Umbilical cord (tissue), 2 donors: Measurements from ENCODE around the gene PRELID2. TPM values are rescaled to one million over a fixed set of nuclear protein-coding genes. Genes with fewer than 3 reads are reported as not detected.

Experiments
- DNase-seq: peaks from one replicate; pipeline ENCODE4 v3.0.0-alpha.2; 2015; ENCODE audit warnings: low spot score
- total RNA-seq: library from RNA; depleted of rRNA; stranded (reverse); fragments of >200 nt; gene quantifications from one replicate; pipeline ENCODE4 v1.2.3, GENCODE V29; 2014; ENCODE audit warnings: low replicate concordance; ENCODE audit not compliant: insufficient read depth

Gene PRELID2
- total RNA-seq, 1 donor from 2014 or later, result 64.8 TPM

GRCh38 chr5:145797336-145797735, 37.8 kb downstream of the PRELID2 start:
- no peak for DNase-seq

DNA sequence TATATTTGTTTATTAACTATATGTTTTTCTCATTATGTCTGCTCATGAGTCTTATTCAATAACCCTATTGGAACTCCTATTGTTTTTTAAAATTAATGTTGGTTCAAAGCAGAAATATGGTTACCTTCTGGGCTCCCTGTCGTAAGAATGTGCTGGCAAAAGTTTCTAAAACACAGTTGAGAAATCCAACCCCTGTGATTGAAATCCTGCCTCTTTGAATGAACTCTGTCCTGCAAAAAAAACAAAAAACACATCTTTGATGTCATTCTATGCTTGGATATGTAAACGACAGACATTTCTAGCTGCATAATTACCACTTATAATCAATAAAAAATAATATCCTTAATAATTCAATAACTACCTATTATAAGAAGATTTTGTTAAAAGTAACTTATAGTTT, 38.8 kb downstream of the PRELID2 start:
- no peak for DNase-seq

DNA sequence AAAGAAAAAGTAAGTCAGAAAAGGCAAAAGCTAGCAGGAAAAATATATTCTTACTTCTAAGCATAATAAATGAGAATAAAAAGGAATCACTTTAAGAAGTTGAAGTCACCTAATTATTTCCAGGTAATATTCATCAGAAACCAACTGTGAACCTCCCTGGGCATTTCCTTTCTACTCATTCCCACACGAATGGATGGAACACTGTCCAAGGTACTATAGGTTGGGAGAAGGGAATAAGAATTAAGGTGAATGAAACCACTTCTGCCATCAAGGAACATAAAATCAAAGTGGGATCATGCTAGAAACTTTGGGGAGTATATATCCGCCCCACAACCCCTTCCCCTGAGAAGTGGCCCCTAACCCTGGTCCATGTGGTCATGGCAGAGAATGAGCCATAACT, 41.6 kb downstream of the PRELID2 start:
- no peak for DNase-seq

DNA sequence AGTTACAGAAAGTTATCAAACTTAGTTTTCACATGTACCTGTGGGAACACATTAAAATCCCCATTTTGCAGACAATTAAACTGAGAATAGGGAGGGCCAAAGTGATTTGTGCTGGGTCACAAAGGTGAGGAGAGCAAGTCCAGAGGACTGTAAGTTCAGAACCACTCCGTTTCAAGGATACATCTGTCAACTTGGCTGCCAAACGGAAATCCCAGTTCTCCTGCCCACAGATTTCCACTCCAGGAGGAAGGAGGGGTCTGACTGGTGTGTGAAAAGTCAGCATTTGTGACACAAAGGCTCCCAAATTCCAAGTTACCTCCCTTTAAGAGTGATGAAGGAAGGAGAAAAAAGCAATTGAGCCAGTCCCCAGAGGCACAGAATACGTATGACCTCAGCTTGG, 42.3 kb downstream of the PRELID2 start:
- DNase-seq, result no peak

- DNase-seq, result no peak
Observed at GRCh38 chr5:145791866-145792265, 43.3 kb downstream of the PRELID2 start.

DNA sequence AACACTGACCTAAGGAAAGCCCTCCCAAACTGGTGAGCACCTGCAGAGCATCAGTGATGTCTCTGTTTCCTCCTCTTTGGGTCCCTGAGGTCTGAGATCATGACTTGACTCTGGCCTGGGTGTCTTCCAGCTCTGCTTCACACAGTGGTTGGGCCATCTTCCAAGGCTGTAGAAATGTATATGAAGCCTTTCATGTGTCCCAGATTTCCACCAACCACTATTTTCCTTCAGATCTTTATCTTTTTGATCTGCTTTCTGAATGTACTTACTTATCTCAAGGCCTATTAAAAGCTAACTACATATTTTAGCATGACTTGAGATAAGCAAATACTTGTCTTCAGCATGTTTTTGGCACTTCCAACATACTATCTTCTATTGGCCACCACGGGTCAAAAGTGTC, 47.1 kb downstream of the PRELID2 start:
- DNase-seq, result peak; percentile 22

GRCh38 chr5:145787507-145787906, 47.6 kb downstream of the PRELID2 start:
- DNase-seq, result no peak

DNA sequence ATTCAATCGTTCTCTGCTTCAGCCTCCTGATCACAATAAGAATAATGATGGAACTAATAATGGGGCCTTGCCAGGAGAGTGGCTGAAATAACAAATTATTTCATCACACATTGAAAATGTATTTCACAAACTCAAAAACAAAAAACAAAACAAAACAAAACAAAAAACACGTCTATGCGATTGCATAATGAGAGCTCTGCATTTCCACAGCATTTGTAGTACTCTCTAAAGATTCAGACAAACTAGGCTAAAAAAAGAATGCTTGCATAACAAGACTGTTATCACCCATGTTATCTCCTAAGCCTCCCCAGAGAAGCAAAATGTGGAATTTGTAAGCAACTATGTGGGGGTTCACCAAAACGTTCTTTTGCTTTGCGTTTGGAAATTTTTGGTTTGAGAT, 48.1 kb downstream of the PRELID2 start:
- DNase-seq, result no peak

GRCh38 chr5:145780982-145781381, 54.2 kb downstream of the PRELID2 start:
- no peak for DNase-seq

- DNase-seq, result no peak
Observed at GRCh38 chr5:145778144-145778900, 56.8 kb downstream of the PRELID2 start.

DNA sequence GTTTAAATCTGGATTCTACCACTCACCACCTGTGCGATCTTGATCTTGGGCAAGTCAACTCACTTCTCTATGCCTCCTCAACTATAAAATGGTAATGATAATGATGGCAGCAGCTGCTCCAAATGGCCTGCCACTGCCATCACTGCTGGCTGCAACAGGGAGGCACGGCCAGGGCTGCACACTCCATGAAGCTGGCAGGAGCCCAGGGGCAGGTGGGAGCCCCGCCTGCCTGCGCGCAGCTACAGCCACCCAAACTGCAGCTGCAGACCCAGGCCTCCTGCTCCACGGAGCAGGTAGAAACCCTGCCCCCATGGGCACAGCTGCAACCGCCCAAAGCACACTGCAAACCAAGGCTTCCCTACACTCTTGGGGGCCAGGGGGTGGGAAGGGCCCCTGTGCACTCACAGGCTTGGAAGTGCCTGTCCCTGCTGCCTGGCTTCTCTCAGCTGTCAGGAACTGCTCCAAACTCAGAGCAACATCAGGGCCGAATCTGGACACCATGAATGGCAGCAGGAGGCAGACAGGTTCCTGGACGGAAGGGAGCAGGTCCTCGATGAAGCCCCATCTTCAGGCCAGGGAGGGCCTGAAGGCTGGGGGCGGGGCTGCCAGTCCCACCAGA, 57.6 kb downstream of the PRELID2 start:
- DNase-seq, result no peak

DNA sequence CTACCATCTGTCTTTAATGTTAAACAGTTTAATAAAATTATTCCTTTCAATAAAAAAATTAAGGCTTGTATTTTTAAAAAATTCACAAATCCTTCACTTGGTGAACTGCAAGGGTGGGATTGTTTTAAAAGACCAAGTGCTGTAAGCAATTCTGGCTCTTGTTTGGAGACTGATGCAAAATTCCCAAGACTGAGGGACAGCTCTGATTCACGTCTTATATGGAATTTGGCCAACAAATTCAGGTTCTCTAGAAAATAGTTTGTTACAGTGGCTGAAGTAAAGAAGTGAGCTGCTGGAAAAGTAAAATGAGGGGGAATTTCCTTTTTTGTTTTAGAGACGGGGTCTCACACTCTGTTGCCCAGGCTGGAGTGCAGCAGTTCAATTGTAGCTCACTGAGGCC, 58.3 kb downstream of the PRELID2 start:
- DNase-seq, result no peak

DNA sequence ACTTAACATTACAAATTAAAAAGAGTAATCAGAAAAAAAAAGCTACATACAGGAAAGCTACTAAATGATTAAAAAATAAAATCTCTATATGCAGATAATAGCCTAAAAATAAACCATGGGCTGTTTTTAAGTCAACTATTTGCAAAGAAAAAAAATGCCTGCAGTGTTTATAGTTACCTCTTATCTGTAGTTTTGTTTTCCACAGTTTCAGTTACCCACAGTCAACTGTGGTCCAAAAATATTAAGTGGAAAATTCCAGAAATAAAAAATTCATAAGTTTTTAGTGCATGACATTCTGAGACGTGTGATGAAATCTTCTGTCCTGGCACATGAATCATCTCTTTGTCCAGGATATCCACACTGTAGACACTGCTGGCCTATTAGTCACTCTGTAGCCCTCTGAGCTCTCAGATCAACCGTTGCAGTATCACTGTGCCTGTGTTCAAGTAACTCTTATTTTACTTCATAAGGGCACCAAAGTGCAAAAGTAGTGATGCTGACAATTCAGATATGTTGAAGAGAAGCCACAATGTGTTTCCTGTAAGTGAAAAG, 59.2 kb downstream of the PRELID2 start:
- peak; percentile 79 for DNase-seq

DNA sequence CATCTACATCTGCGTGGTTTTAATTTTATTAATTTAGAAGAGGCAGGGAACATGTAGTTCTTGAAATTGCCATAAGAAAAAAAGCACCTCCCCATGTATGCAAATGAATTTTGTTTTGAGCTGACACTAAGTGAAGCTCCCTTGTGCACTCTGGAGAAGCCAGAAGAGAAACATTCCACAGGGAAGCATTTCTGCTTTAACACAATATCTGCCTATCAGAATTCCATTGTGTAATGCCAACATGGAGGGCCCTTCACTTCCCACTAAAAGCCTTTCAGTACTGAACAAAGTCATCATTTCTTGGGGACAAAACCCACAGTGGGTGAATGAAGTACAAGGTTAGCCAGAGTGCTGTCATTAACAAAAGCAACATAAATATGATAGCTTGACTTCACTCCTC, 59.7 kb downstream of the PRELID2 start:
- DNase-seq, result no peak

DNA sequence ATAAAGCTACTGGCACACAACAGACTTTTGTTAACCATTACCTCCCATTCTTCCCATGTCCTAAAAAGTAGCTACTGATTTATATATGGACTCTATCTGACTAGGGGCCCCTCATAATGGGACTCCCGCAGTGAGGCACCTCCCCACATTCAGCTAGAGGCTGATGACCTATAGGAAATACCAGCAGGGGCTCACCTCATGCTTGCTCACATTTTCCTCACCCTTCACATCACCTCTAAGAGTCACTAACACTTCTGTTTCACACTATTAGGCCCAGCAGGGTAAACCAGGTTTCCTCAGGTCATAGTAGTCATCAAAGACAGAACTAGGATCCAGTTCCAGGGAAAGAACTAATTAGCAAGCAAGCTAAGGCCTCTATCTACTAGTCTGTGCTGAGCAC, 60.7 kb downstream of the PRELID2 start:
- no peak for DNase-seq

- no peak for DNase-seq
Observed at GRCh38 chr5:145772466-145772865, 62.7 kb downstream of the PRELID2 start.

DNA sequence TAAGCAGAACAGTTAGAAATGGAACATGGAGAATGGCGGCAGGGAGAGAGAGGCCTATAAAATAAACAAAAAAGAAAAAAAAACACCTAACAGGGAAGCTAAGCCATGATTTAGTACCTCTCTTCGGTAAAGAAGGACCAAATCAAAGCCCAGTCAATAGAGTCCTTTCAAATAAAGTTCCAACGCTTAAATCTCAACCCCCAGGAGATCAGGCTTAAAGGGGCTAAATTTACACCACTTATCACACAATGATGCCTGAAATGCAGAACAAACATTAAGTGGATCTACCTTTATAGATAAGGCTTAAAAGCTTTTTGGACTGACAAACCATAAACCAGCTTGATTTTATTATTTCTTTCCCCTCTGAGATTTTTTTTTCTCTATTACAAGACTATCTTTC, 66.3 kb downstream of the PRELID2 start:
- no peak for DNase-seq

- no peak for DNase-seq
Observed at GRCh38 chr5:145764325-145764724, 70.8 kb downstream of the PRELID2 start.

- no peak for DNase-seq
Observed at GRCh38 chr5:145762833-145763232, 72.3 kb downstream of the PRELID2 start.

GRCh38 chr5:145761254-145761653, 73.9 kb downstream of the PRELID2 start:
- DNase-seq, result no peak

DNA sequence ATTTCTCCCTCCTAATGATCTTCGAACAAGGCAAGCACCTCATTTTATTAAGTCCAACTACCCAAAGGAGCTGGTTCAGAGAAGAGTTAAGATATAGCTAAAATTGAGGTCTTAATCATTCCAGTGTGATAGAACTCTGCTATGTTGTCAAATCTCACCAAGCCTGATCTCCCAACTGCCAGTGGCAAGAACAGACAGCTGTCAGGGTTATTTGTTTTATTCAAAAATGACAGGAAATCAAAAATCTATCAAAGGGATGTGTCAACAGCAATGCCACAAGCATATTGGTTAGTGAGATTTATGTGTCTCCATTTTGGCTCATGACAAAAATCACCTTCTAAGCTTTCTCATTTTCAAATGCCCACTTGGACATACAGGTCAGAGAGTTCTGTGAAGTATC, 74.5 kb downstream of the PRELID2 start:
- DNase-seq, result no peak

- DNase-seq, result peak; percentile 13
Observed at GRCh38 chr5:145752947-145753346, 82.2 kb downstream of the PRELID2 start.

GRCh38 chr5:145752534-145752933, 82.6 kb downstream of the PRELID2 start:
- no peak for DNase-seq
